OCI-LY1 (cell line): Measurements from ENCODE around the gene SLC38A4.

Experiments
- H2AFZ ChIP-seq: fragments of 200-600 bp; sonication (generic), shearing (Covaris generic); 2 replicates; pipeline ENCODE4 v1.6.0; 2014; ENCODE audit warnings: antibody characterized with exemption, mild to moderate bottlenecking, low read length
- H3F3A ChIP-seq: fragments of 200-600 bp; sonication (generic), shearing (Covaris generic); 2 replicates; pipeline ENCODE4 v1.6.0; 2014; ENCODE audit warnings: mild to moderate bottlenecking, antibody characterized with exemption, low read length, moderate library complexity; ENCODE audit not compliant: insufficient read depth
- H3K27ac ChIP-seq: fragments of 200-600 bp; sonication (generic); 2 replicates; pipeline ENCODE4 v1.5.1; 2014; ENCODE audit warnings: low read length, mixed run types, mild to moderate bottlenecking, low read depth; ENCODE audit not compliant: poor library complexity, severe bottlenecking
- H3K27me3 ChIP-seq: fragments of 200-600 bp; sonication (generic); 2 replicates; pipeline ENCODE4 v1.6.0; 2014; ENCODE audit warnings: antibody characterized with exemption, mild to moderate bottlenecking, low read length, moderate library complexity; ENCODE audit not compliant: insufficient read depth
- H3K36me3 ChIP-seq: fragments of 200-600 bp; sonication (generic); 2 replicates; pipeline ENCODE4 v1.6.1; 2014; ENCODE audit warnings: mild to moderate bottlenecking, antibody characterized with exemption, low read length, moderate library complexity, mixed read lengths; ENCODE audit not compliant: insufficient read depth
- H3K4me1 ChIP-seq: fragments of 200-600 bp; sonication (generic); 2 replicates; pipeline ENCODE4 v1.5.1; 2014; ENCODE audit warnings: mild to moderate bottlenecking, low read length, moderate library complexity; ENCODE audit not compliant: insufficient read depth, severe bottlenecking
- H3K4me2 ChIP-seq: fragments of 200-600 bp; sonication (generic), shearing (Covaris generic); 2 replicates; pipeline ENCODE4 v1.6.1; 2014; ENCODE audit warnings: low read length
- H3K4me3 ChIP-seq: fragments of 200-600 bp; sonication (generic); 2 replicates; pipeline ENCODE4 v1.5.1; 2014; ENCODE audit warnings: low read length, low read depth, mild to moderate bottlenecking, mixed read lengths; ENCODE audit not compliant: poor library complexity, severe bottlenecking
- H3K79me2 ChIP-seq: fragments of 200-600 bp; shearing (Covaris generic); 2 replicates; pipeline ENCODE4 v1.6.1; 2016; ENCODE audit warnings: mixed run types, low read length, mixed read lengths; ENCODE audit not compliant: insufficient read depth
- H3K9ac ChIP-seq: fragments of 200-600 bp; sonication (generic), shearing (Covaris generic); 2 replicates; pipeline ENCODE4 v1.6.1; 2014; ENCODE audit warnings: mild to moderate bottlenecking, low read length, mixed read lengths
- H3K9me2 ChIP-seq: fragments of 200-600 bp; sonication (generic), shearing (Covaris generic); 2 replicates; pipeline ENCODE4 v1.6.1; 2014; ENCODE audit warnings: low read depth, mild to moderate bottlenecking, low read length, mixed read lengths
- H3K9me3 ChIP-seq: fragments of 200-600 bp; shearing (Covaris generic); 2 replicates; pipeline ENCODE4 v1.6.1; 2014; ENCODE audit warnings: low read length, mixed read lengths
- H4K20me1 ChIP-seq: fragments of 200-600 bp; sonication (generic), shearing (Covaris generic); 2 replicates; pipeline ENCODE4 v1.6.0; 2016; ENCODE audit warnings: mild to moderate bottlenecking, low read length; ENCODE audit not compliant: insufficient read depth
- EZH2 ChIP-seq: fragments of 200-600 bp; sonication (generic), shearing (Covaris generic); IDR thresholded peaks from 2 replicates; pipeline ENCODE4 v1.8.0; 2017; ENCODE audit warnings: borderline replicate concordance, mixed run types, mild to moderate bottlenecking, antibody characterized with exemption, low read length, moderate library complexity, mixed read lengths
- TF ChIP-seq, protein P1 (sequence below): fragments of 200-600 bp; sonication (generic), shearing (Covaris generic); IDR thresholded peaks from 2 replicates; pipeline ENCODE4 v1.5.1; 2017; ENCODE audit warnings: mild to moderate bottlenecking, antibody characterized with exemption, low read length, moderate library complexity, mixed read lengths

The SLC38A4 gene

DNA sequence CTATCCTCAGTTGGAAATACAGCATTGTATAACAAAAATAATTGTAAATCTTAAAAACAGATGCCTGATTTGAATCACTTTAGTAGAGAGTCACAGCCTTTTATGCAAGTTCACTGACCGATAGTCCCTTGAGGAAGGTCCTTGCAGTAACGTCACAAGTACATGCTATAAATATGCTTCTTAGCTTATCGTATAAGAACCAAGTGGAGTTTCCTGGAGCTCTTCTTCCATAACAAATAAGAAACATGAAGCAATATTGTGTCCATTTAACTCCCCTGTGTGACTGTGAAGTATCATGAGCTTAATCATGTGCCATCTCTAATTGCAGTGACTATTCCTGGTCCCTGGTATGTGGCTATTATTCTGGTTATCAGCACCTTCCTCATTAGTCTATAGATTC lies 107.9 kb downstream of the SLC38A4 start:
- no peaks in the 10 kb centered on the region for H4K20me1 ChIP-seq
- no peak overlapping the region for H3K27ac ChIP-seq
- no peak overlapping the region for H2AFZ ChIP-seq
- H3K9ac ChIP-seq: no peak overlapping the region
- TF ChIP-seq, protein P1, sequence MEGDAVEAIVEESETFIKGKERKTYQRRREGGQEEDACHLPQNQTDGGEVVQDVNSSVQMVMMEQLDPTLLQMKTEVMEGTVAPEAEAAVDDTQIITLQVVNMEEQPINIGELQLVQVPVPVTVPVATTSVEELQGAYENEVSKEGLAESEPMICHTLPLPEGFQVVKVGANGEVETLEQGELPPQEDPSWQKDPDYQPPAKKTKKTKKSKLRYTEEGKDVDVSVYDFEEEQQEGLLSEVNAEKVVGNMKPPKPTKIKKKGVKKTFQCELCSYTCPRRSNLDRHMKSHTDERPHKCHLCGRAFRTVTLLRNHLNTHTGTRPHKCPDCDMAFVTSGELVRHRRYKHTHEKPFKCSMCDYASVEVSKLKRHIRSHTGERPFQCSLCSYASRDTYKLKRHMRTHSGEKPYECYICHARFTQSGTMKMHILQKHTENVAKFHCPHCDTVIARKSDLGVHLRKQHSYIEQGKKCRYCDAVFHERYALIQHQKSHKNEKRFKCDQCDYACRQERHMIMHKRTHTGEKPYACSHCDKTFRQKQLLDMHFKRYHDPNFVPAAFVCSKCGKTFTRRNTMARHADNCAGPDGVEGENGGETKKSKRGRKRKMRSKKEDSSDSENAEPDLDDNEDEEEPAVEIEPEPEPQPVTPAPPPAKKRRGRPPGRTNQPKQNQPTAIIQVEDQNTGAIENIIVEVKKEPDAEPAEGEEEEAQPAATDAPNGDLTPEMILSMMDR: no peak
- no peak for TF ChIP-seq EZH2
- H3K4me3 ChIP-seq: no peak overlapping the region
- no peaks in the 10 kb centered on the region for H3K27me3 ChIP-seq
- no peaks in the 10 kb centered on the region for H3K4me1 ChIP-seq
- H3K9me3 ChIP-seq: no peaks in the 10 kb centered on the region
- H3K4me2 ChIP-seq: no peak overlapping the region
- no peaks in the 10 kb centered on the region for H3K36me3 ChIP-seq
- H3K9me2 ChIP-seq: no peaks in the 10 kb centered on the region
- no peaks in the 10 kb centered on the region for H3K79me2 ChIP-seq
- H3F3A ChIP-seq: no peaks in the 10 kb centered on the region

DNA sequence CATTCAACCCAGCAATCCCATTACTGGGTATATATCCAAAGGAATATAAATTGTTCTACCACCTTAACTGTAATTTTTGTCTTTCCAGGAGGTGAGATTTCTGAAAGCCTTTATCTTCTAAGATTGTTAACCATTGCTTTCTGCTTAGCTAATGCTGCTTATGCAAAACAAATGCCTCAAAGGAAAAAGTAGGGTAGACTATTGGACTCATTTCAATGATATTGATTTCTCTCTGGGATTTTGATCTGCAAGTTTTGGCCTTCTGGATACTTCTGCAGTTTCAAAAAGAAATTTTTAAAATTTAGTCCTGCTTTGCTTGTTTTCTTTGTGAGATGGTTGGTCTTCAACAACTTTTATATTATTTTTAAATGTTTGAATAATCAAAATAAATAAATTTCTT lies 108.6 kb downstream of the SLC38A4 start:
- Histone ChIP-seq H3F3A (no peaks in the 10 kb centered on the region), H3K4me1 (no peaks in the 10 kb centered on the region), H3K79me2 (no peaks in the 10 kb centered on the region), H2AFZ (no peak overlapping the region), H4K20me1 (no peaks in the 10 kb centered on the region), H3K27me3 (no peaks in the 10 kb centered on the region), H3K9me3 (no peaks in the 10 kb centered on the region), H3K27ac (no peak overlapping the region), H3K9me2 (no peaks in the 10 kb centered on the region), H3K9ac (no peak overlapping the region), H3K36me3 (no peaks in the 10 kb centered on the region), H3K4me3 (no peak overlapping the region), H3K4me2 (no peak overlapping the region)
- TF ChIP-seq EZH2: no peak
- TF ChIP-seq, protein P1: no peak
